AG08395 (cell line): ENCODE data around the gene ARHGAP23.
"Not testable (repeated sequence)": the region's sequence is repeated elsewhere in the genome, so short reads cannot be mapped to it uniquely, and the experiment has no call there.

ENCODE experiments used
- DNase-seq: peaks from one replicate; pipeline ENCODE4 v3.0.0; 2012; ENCODE audit warnings: mixed read lengths, low spot score

Gene ARHGAP23

DNA sequence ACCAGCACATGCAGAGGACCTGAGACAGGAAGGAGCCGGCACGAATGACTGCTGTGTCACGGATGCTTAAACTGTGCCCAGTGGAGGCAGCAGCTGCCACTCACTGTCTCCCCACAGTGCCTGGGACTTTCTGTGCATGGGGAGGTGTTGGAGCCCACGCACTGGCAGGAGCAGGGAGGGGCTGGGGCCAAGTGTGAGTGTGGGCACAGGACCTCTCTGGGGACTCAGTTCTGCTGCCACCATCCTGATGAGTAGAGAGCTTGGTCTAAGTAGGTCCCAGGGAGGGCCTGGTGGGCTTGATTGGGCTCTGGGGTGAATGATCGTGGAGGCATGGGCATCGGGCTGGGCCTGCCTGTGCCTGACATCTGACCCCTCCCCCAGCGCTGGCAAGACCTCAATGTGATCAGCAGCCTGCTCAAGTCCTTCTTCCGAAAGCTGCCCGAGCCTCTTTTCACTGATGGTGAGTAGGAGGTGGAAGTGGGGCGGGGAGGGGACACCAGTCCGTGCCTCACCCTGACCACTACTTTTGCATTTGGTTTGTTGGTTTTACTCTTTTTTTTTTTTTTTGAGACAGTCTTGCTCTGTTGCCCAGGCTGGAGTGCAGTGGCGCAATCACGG is 57.5 kb downstream of the ARHGAP23 start:
- not testable (repeated sequence) for DNase-seq

GRCh38 chr17:38489774-38490173 is 61.5 kb downstream of the ARHGAP23 start:
- not testable (repeated sequence) for DNase-seq

DNA sequence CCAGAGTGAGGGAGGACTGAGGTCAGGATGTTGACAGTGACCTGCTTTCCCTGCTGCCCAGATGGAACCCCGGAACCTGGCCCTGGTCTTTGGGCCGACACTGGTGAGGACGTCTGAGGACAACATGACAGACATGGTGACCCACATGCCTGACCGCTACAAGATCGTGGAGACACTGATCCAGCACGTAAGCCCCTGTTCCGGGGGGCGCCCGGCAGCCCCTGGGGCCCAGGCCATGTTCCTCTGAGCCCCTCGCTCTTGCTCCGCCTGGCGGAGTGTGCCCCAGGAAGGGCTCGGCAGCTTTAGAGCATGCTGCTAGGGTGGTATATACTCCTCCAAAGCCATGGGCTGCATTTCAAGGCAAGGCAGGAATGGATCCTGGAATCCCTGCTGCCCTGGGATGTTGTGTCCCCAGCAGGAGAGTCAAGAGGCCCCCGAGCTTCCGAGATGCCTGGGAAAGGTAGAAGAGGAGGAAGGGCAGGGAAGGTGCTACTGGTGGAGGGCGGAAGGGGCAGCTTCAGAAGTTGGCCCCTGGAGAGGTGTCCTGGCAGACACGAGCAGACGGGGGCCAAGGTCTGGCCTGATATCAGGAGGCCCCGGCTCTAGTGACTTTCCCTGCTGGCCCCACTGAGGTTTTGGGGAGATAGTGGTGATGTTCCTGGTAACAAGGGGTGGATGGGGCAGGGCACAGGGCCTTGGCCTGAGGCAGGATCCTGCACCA is 63.2 kb downstream of the ARHGAP23 start:
- DNase-seq = not testable (repeated sequence)

DNA sequence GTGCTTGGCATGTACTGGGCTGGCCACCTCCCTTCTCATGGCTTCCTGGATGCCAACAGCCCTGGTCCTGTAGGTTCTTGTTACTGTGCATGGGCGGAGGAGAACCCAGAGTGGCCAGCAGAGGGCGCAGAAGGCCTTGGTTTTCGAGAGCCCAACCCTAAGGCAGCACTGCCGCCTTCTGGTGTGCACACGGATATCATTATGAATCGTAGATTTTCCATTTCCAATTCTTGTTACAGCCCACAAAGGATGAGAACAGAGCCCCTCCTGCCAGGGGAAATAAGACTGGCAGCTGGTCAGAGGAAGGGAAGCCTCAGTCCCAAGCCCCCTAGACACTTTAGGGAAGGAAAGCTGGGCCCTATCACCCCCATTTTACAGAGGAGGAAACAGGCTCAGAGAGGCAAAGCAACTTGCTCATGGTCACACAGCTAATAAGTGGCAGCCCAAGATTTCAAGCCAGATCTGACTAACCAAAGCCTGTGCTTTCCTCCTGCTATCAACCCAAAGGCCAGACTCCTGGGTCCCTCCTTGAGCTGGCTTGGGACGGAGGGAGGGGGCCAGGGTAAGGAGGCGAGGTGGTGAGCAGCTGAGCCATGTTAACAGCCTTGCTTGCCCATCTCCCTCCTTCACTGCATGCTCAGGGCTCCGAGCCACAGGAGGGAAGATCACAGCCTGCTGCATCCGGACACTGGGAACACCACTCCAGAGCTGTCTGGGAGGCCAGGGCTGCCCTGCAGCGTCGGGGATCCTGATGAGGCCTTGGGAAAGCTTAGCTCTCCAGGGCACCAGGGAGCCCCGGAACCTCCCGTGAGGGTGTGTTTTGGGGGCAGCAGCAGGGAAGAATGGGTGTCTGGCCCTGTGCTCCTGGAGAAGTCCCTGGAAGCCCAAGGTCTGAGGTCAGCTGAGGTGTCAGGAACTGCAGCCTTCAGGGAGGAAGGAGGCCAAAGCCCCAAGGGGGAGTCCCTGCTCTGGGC is 64.1 kb downstream of the ARHGAP23 start:
- peak; percentile 68 for DNase-seq

DNA sequence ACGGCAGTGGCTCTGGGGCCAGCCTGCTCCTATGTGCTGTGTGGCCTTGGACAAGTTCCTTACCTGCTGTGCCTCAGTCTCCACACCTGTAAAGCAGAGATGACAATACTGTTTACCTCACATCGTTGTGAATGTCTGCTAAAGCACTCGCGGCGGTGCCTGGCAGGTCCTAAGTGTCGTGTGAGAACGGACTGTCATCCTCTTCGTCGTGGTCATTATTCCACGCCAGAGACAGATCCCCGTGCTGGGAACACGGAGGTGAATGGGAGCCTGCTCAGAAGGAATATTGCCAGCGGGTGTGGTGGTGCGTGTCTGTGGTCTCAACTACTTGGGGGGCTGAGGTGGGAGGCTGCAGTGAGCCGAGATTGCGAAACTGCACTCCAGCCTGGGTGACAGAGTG is 65.9 kb downstream of the ARHGAP23 start:
- not testable (repeated sequence) for DNase-seq

DNA sequence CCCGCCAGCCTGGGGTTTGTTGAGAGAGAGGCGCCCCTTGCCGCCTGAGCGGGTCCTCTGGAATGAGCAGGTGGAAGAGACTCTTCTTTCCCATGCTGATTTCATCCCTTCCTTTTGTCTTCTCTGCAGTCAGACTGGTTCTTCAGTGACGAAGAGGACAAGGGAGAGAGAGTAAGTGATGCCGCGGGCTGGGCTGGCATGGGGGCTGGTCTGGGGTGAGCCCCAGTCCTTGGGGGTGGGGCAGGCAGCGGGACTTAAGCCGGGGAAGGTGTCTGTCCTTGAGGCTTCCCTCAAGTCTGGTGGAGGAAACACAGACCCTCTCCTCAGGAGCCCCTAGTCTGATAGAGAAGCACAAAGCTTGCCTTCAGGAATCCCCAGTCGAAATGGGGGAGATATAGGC is 69.4 kb downstream of the ARHGAP23 start:
- not testable (repeated sequence) for DNase-seq

DNA sequence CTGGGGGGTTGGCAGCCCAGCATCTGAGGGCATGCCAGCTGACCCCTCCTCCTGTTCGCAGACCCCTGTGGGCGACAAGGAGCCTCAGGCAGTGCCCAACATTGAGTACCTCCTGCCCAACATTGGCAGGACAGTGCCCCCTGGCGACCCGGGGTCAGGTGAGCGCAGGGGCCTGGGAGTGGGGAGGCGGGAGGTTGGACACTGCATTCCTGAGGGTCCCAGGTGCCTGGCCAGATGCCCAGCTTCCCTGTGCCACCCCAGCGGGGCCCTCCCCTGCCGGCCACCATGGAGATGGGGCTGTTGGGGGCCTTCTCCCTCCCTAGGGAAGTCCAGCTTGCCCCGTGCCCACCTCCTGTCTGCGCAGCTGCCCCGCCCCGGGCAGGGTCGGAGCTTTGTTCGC is 70.1 kb downstream of the ARHGAP23 start:
- no peak for DNase-seq

DNA sequence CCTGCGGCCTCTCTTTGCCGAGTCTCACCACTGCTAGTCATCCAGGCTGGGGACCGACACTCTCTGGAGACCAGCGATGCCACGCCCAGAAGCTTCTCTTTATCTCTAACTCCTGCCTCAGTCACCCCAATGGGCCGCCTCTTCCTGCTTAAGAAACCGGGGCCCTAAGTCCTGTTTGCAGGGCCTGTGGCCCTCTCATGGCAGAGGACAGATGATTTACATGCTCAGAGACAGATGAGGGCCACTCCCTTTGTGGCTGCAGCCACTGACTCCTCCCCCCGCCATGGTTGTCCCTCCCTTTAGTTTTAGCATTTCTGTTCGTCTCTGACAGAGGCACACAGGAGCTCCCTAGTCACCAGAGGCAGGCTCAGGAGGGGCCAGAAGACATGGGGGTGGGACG is 71.0 kb downstream of the ARHGAP23 start:
- DNase-seq = not testable (repeated sequence)

DNA sequence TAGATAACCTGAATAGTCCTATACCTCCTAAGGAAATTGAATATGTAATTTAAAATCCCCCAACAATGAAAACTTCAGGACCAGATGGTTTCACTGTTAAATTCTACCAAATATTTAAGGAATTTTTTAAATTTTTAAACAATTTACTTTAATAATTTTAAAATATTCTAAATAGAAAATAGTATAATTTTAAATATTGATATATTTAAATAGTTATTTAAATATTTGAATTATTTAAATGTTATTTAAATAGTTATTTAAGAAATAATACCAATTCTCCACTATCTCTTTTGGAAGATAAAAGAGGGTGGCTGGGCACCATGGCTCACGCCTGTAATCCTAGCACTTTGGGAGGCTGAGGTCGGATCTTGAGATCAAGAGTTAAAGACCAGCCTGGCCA is 73.5 kb downstream of the ARHGAP23 start:
- DNase-seq = not testable (repeated sequence)

- DNase-seq = not testable (repeated sequence)
These were observed 75.1 kb downstream of the ARHGAP23 start for GRCh38 chr17:38503286-38503913.

DNA sequence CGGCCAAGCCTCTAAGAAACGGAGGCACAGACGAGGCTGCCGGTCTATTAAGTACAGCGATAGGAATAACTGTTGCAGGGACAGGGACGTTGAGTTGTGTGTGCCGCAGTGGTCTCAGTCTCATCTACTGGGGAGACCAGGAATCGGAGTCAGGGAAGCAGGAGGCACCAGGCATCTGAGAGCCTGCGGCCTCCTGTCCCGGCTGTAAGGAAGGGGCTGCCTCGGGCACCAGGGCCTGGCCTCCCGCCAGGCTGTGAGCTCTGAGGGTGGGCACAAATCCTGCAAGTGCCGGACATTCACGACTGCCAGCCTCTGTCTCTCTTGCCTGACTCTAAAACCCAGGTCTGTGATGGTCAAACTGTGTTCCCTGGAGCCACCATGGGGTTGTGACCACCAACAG is 76.0 kb downstream of the ARHGAP23 start:
- no peak for DNase-seq

GRCh38 chr17:38507436-38507835 is 79.2 kb downstream of the ARHGAP23 start:
- DNase-seq = no peak

DNA sequence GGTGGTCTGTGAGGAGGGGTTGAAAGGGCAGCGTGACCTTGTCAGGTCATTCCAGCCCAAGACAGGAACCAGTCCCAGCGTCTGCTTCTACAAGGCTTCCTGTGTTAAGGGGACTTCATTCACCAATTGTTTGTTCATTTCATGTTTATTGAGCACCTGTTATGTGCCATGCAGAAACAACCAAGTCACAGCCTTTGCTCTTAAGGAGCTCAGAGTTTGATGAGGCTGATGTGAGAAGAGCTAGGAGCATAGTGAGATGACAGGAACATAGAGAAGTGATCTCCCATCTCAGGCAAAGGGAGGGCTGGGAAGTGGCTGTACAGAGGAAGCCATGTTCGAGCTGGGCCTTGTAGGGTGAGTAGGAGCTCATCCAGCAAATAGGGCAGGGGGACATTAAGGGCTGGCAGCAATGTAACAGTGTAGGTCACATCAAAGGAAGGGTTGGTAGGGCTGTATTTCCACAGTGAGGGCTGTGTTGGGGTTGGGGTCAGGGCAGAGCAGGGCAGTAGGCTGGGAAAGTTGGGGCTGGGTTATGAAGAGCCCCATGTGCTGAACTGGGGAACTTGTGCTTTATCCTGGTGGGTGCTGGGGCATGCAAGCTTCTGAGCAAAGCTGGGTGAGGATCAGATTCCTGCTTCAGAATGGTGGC is 79.8 kb downstream of the ARHGAP23 start:
- DNase-seq = no peak

GRCh38 chr17:38508570-38508950 is 80.3 kb downstream of the ARHGAP23 start:
- no peak for DNase-seq

DNA sequence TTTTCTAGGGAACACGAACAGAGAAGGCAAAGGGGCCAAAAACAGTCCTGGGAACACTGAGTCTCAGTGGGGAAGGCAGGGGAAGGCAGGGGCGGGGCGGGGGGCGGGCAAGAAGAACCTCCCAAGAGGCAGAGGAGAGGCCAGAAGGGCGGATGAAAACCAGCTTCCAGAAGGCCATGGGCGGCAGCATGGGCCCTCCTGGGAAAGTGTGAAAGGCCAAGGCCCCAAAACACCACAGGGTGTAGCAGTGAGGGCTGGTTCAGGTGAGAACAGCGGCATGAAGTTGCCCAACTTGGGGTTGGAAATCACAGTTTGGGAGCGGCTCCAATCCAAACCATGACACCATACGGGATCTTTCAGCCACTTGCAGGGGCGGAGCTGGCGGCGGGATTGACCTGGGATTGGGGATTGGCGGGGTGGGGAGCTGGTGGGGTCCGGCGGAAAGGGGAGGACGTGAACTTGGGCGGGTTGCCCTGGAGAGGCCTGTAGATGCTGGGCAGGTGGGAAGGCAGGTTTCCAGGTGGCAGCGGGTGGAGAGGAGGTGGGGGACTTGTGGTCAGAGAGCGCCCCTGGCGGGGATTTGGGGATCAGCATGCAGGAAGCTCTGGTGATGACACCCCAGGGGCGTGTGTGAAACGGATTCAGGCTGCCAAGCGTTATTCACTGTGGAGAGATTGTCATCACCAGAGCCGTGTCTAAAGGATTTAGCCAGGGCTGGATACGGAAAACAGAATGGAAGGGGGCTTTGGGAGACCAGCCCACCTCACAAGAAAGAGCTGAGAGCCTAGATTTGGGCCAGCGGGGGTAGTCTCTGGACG is 80.9 kb downstream of the ARHGAP23 start:
- peak; percentile 94 for DNase-seq

- DNase-seq = no peak
These were observed 81.6 kb downstream of the ARHGAP23 start for GRCh38 chr17:38509772-38510420.

DNA sequence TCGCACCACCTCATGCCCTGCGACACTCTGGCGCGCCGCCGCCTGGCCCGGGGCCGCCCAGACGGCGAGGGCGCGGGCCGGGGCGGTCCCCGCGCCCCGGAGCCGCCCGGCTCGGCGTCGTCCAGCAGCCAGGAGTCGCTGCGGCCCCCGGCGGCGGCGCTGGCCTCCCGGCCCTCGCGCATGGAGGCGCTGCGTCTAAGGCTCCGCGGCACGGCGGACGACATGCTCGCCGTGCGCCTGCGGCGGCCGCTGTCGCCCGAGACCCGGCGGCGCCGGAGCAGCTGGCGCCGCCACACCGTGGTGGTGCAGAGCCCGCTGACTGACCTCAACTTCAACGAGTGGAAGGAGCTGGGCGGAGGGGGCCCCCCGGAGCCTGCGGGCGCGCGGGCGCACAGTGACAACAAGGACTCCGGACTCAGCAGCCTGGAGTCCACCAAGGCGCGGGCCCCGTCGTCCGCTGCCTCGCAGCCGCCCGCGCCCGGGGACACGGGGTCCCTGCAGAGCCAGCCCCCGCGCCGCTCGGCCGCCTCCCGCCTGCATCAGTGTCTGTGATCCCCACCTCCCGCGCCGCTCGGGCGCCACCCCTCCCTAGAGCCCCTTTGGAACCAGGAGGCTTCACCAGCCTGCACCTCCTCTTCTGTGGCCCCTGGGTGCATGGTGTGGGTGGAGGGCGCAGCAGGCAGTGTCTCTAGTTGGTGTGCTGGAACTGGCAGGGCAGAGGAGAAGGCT is 82.3 kb downstream of the ARHGAP23 start:
- peak; percentile 36 for DNase-seq

GRCh38 chr17:38511150-38512108 is 83.2 kb downstream of the ARHGAP23 start:
- DNase-seq = peak; percentile 90
